GM19025 (cell line): ENCODE measurements around the gene NTRK2.

Experiments used
- ATAC-seq: cut with Tn5 transposase; IDR thresholded peaks from one replicate; pipeline ENCODE4 v1.9.1; 2021; ENCODE audit warnings: mild to moderate bottlenecking, low read depth, moderate library complexity; ENCODE audit not compliant: unreplicated experiment

NTRK2 gene

GRCh38 chr9:84731696-84732095 is 62.2 kb downstream of the NTRK2 start:
- no peak for ATAC-seq

GRCh38 chr9:84736081-84736480 is 66.6 kb downstream of the NTRK2 start:
- no peak for ATAC-seq

DNA sequence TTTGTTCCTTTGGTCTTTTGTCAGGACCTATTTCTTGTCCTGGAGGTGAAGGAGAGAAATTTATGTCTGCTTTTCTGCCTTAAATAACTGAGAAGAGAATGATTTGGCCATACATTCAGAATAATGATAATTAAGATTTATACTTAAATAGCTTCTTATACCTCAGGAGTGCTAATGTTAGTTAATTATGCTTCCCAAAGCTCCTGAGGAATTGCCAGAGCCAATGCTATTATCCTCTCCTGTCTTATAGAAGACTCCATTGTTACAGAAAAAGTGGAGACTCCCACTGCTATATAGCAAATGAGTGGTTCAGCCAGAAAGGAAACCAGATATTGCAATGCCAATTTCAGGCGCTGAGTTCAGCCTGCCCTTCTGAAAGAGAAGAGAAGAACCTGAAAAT is 67.0 kb downstream of the NTRK2 start:
- no peak for ATAC-seq

DNA sequence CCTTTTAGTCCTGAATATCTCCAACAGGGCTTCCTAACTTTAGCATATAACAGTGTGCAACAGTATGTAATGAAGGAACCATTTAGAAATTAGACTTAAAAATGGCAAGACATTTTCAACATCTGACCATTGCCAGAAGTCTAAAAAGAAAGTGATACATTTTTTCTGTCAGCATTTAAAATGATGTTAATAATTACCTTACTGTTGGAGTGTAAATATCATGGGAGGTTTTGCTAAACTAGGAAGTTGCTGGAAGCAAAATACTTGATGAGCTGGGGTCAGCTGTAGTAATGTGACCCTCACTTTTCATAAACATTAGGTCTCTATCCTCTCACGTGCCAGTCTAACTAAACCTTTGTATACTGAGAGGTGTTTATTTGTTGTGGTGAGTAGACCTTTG is 68.8 kb downstream of the NTRK2 start:
- peak; percentile 56 for ATAC-seq

GRCh38 chr9:84742261-84742660 is 72.7 kb downstream of the NTRK2 start:
- ATAC-seq = no peak

DNA sequence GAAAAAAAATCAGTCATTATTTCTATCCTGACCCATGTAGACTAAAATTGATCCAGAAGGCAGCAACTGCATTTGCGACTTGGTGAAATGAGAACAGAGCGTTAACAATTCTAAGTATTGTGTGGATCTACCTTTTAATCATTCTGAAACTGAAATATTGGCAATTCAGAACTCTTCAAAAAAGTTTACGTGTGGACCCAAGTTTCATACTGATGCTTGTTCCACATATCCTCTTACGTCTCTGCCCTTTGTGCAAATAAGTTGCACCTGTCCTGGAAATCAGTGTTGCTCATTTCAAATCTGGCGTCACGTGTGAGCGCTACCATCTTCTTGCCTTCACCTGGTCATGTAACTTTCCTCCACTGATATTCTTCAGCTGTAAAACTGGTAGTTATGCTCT is 74.7 kb downstream of the NTRK2 start:
- peak; percentile 54 for ATAC-seq

- no peak for ATAC-seq
These were observed 75.2 kb downstream of the NTRK2 start for GRCh38 chr9:84744726-84745125.

GRCh38 chr9:84748112-84748511 is 78.6 kb downstream of the NTRK2 start:
- ATAC-seq = peak; percentile 34

DNA sequence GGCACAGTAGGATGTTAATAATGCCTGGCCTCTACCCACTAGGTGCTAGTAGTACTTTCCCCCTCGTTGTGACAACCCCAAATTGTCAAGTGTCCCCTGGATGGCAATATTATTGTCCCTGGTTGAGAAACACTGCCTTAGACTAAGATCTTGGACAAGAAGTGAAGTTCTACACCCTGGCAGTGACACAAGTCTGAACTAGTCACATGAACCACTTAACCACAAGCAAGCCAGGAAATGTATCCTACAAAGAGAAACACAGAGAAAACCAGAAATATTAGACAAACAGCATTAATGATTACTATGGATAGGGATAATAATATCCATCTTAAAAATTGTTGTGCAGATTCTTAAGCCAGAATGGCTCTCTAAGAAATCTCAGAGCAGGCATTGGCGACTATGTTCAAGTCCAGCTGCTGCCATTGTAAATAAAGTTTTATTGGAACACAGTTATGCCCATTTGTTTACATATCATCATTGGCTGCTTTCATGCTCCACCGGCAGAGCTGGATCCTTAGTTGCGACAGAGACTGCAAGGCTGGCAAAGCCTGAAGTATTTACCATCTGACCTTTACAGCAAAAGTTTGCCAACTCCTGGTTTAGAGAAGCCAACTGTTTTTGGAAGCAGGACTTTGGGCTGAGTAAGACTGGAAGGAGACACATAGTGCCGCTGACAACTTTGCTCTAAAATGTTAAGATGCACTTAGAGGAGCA is 80.8 kb downstream of the NTRK2 start:
- no peak for ATAC-seq

DNA sequence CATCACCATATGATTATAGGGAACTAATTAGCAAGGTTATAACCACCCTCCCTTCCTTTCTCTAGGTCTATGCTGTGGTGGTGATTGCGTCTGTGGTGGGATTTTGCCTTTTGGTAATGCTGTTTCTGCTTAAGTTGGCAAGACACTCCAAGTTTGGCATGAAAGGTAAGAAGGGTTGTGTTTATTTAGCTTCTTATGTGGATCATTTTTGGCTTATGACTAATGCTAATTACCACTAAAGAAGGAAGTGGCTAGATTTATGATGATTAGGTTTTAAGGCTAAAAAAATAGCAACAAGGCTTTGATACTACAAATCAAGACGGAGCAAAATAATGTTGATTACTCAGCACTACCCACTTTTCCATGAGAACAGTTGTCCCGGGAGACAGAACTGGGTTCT is 82.4 kb downstream of the NTRK2 start:
- ATAC-seq = no peak

DNA sequence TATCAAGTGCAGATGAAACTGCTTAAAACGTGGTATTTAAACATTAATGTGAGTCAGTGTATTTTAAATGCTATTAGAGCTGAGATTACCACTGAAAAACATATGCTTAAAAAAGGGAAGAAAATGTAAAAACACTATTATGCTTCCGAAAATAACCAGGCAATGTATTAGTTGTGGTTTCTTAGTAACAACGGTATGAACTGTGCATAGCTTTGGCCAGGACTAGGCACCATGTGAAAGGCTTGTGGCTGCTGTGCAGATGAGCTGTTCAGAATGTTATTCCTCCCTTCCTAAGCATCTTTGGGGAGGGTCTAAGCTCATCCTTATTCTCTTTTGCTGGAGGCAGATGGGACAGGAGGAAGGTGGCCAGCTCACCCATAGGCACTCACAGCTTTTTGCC is 84.9 kb downstream of the NTRK2 start:
- no peak for ATAC-seq

DNA sequence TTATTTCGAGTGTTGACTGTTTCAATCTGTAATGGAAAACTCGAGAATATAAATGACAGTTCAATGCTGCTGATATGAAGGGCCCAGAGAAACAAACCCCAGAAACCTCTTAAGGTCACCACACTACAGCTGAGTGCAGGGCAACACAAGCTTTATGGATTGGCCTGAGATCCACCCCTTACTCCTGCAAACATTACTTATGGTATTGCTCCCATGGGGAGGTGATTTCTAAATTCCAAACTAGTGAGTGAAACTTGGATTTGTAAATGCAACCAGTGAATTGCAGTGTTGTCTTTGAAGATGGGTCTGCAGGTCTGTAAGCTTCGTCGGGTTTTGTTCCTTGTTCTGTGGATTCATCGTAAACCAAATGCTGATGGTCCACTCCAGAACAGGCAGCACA is 85.4 kb downstream of the NTRK2 start:
- no peak for ATAC-seq

- no peak for ATAC-seq
These were observed 85.9 kb downstream of the NTRK2 start for GRCh38 chr9:84755380-84755779.

DNA sequence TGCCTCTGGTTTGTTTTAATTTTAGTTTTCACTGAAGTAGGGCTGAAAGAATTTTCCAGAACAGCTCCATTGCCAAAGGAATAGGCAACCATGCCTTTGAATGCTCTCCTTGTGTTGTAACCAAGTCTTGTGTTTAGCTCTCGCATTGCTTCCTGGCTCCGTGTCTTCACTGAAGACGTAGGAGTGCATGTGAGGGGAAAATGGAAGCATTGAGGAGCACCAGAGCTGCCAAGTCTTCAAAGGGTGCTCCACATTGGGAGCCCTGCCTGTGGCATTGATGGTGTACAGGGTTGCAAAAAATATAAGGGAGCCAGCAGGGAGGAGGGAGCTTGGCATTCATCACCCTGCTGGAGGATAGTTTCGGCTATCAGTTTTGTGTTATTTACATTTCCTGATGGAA is 86.6 kb downstream of the NTRK2 start:
- ATAC-seq = no peak

GRCh38 chr9:84756731-84757130 is 87.2 kb downstream of the NTRK2 start:
- no peak for ATAC-seq

GRCh38 chr9:84758817-84759216 is 89.3 kb downstream of the NTRK2 start:
- no peak for ATAC-seq

DNA sequence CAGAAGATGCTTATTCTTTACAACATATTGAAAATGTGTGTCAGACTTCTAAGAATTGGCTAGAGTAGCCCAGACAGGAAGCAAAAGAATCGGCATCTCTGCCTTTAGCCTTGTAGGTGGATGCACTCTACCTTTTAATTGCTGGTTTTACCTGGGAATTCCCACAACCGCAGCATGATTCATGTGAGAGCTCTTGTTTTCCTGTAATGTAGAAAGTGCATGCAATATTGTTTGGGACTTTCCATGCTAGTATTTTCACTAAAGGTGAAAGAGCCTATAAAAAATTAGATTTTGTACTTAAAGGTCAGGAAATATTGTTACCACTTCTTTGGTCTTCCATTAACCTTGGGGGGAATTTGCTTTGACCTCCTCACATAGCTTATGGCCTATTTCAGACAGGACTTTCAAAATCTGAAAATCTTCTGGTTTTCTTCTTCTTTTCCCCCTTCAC is 89.8 kb downstream of the NTRK2 start:
- ATAC-seq = peak; percentile 68

DNA sequence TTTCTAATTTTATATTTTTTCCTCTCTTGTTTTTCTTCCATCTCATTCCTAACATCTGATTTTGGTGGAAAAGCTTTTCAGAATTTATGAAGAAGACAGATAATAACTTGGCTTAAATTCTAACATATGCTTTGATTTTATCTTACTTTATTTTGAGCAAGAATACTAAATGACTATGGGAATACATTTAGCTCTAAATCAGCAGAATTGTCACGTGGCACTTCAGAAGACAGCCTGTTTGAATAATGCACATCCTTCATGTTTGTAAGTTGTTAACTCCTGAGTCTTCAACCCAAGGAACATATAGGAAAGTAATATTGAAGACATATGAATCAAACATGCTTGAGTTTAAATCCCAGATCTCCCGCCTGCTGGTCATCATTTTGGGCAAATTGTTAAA is 90.3 kb downstream of the NTRK2 start:
- no peak for ATAC-seq

DNA sequence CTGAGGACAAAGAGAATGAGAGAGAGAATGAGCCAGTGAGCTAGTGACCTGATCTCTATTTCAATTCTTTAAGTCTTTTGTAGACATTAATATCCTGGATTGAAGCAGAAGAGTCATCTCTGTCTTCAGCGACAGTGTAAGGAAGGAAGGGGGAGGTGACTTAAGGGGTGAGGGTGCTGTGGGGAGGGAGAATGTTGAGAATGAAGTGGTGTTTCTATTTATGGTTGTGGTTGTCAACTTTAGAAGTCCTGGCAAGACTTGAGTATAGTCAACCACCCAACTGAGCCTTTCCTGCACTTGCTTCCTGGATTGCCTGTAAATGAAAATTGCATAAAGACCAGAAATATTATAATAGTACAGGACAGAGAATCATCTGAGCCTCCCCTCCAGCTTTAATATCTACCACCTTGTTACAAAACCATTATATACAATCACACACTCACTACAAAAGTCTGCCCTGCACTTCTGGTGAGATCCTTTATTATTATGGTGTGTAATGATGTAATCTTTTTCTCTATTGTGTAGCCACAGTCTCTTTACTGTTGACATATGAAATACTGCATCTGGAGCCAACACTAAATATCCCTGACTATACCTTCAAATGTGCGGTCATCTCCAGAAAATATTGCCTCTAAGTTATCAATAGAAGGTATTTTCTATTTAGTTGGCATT is 91.7 kb downstream of the NTRK2 start:
- peak; percentile 46 for ATAC-seq

- ATAC-seq = no peak
These were observed 103.0 kb downstream of the NTRK2 start for GRCh38 chr9:84772511-84772910.

- no peak for ATAC-seq
These were observed 103.5 kb downstream of the NTRK2 start for GRCh38 chr9:84773022-84773421.

DNA sequence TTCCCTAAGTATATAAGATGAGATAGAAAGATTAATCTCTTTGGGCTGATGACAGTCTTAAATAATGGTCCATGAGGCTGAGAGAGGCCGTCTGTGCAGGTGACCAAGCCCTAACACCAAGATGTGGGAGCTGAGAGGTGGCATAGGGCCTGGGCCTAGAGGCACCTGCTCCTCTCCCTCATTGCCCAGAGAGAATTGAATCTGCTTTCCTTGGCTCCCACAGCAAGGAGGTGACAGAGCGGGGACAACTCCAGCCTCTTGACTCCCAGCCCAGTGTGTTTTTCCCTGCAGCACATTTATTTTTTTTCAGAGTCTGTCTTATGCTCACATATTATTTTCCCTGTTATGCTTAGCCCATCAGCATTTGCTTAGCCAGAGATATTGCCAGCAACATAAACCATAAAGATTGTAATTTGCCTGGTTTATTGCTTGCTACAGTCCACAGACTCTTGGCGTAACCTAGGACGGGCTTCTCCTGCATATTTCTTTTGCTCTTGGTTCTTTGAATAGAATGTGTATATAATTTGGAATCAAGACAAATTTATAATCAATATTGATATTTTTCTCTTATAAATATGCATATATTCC is 105.6 kb downstream of the NTRK2 start:
- ATAC-seq = no peak
